Endometrial microvascular endothelial cells (primary cell): ENCODE measurements around the gene SOX6. TPM values are rescaled to one million over a fixed set of nuclear protein-coding genes. Genes with fewer than 3 reads are reported as not detected.
"Not testable (repeated sequence)": the region's sequence is repeated elsewhere in the genome, so short reads cannot be mapped to it uniquely, and the experiment has no call there.

ENCODE experiments used
- in situ Hi-C: cut with HindIII; loops from 2 replicates; pipeline ENCODE4 v1.10.0; 2017; ENCODE audit warnings: low sequenced_read_pairs, low pct_unique_long_range_greater_than_20kb; ENCODE audit errors: inconsistent ontology term
- total RNA-seq: library from RNA; depleted of rRNA; stranded (reverse); fragments of >200 nt; gene quantifications from one replicate; pipeline ENCODE4 v1.2.3, GENCODE V29; 2015; ENCODE audit errors: inconsistent ontology term

Gene SOX6
- total RNA-seq, 1 donor from 2014 or later: not detected

DNA sequence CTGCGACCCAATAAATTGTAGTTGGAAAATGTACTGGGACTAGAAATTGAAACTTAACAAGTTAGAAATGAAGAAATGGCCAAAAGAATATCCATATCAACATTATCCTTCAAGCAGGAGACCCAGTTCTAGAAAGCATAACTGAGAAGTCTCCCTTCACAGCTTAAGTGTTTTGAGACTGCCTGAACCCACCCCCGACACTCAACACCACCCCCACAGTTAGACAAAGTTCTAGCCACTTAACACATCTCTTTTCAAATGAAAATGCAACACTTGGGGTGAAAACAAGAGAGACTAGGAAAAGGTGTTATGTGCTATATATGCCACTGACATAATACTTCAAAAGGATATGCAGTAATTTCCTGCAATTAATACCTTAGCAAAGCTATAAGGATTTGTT is 184.5 kb downstream of the SOX6 start:
- in situ Hi-C loops: no loop called here

DNA sequence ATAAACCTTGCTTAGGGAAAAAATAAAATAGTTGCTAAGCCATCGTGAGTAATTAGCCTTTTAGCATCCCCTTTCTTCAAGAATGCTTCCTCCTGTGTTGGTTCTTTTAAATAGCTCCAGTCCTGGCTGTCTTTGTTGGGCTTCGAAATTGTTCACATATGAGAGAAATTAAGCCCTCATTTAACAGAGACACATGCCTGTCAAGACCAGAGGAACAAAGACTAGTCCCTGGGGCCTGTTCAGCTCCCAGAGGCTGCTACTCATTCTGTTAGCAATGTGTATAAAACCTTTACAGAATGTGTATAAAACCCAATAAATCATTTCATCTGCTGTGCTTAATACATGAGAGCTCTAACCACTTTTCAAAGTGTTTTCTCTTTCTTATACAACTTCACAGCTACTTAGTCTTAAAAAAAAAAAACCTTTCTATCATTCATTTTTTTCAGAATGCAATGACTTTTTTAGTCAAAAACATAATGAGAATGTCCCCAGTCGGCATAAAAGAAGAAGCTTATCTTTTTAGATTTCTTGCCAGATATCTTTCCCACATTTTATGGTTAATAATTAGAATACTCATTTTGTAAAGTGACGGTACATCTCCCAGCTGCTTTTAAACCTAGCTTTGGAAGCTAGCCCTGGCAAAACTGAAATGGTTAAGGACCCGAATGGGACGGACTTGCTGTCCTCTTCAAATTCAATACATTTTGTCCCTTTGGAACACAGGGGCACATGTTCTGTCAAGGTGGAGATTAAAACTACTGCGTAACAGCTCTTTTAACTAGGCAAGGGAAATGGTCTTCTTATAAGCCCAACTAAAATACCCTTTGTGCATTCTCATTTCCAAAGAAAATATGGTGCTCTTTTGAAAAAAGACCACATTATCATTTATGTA is 186.1 kb downstream of the SOX6 start:
- in situ Hi-C loops: no loop called here

DNA sequence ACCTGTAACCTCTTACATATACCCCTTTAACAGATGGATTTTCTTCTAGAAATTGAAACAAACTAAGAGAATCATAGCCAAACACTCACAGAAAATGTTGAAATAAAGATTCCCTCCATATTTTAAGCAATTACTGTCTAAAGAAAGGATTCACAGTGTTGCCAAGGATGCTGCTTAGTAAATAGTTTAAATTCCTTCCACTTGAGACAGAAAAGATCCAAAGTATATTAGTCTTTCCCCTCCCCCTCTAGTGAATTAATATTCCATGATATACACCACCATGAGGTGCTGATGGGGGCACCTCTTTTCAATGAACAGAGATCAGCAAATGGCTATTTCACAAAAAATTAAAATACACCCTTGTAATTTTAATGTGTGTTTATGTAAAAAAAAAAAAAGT is 186.8 kb downstream of the SOX6 start:
- in situ Hi-C loops: no loop called here

DNA sequence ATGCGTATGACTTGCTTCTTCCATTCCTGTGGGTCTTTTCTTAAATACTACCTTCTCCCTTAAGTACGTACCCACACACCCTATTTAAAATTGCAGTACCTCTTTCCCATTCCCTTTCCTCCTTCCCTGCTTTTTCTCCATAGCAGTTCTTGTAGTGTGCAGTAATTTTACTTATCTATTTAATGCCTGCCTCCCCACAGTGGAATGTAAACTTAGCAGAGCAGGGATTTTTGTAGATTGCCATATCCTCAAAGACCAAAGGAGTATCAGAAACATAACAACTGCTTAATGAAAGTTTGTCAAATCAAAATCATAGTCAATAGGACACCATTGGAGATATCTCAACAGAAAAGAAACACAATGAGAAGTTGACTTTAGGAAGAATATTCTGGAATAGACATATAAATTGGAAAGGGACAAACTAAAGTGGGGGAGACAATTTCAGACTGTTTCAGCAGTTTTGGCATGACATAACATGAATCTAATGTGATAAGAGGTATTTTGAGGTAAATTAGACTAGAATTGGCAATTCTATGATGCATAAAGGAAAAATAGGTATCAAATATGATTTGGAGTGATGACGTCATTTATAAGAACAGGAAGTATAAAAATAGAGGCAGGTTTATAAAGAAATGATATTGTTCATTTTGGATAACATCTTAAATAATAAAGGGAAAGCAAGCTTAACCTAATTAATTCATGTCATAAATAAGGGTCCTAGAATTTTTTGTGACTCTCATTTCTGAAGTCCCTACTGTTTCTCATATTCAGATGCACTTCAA is 188.4 kb downstream of the SOX6 start:
- in situ Hi-C loops: no loop called here

DNA sequence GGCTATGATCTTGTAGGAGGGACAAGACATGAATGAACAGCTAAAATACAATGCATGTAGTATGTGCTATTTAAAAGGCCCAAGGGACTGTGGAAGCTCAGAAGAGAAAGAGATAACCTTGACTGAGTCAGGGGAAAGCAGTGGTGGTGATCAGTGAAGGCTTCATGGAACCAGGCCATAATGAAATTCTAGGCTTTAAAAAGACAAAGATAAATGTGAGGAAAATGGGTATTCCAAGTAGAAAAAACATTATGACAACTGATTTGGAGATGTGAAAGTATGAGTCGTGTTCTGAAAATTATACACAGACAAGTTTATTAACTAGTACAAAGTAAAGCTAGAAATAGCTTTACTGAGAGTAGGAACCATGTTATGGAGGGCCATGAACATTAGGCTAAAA is 189.8 kb downstream of the SOX6 start:
- in situ Hi-C loops: no loop called here

DNA sequence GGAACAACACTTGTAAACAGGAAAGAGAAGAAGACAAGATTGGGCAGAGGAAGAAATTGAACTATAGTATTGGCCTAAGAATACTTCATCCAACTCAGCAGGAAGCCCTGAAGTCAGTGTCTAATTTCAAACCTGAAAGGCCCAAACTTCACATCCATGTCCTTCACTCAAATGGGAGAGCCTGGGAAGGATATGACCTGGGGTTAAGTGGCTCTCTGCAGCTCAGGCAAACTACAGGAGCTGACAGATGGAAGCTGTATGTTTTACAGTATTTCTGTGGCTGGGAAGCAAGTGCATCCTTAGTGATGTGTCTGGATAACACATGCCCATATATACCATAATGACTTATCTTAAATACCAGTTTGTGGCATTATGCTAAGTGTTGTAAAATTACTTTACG is 196.2 kb downstream of the SOX6 start:
- in situ Hi-C loops: no loop called here

DNA sequence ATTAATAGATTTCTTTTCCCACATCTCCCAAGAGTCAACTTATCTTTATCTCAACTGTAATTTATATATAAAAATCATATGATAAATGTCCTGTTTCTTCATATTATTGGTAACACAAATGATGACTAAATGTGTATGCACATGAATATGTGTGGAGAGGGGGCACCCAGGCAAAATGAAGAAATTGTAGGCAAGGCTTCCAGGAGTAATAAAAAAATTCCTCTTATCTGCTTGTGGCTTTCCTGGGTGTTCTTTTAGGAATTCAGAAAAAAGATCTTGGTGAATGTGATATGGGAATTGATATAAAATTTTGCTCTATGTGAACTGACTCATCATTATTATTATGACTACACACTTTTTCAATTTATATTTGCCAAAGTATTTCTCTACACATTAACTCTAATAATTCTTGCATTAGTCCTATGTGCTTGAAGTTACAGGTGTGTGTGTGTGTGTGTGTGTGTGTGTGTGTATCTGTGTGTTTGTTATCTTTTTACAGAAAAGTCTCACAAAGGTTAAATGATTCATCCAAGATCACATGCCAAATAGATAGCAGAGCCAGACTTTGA is 197.8 kb downstream of the SOX6 start:
- in situ Hi-C loops: no loop called here

DNA sequence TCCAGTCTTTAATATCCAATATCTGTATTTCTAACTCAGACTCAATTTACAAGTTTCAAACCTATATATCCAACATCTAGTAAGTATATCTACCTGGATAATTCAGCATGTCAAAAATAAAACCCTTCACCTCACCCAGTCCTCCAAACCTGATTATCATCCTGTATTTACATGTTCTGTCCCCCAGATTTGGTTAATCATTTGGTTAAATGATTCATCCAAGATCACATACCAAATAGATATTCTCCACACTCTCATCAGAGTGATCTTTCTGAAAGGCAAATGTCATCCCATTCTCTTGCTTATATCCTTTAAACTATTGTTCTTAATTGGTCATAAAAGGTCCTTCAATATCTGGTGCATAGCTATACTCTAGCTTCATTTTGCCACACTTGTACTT is 199.0 kb downstream of the SOX6 start:
- in situ Hi-C loops: no loop called here

DNA sequence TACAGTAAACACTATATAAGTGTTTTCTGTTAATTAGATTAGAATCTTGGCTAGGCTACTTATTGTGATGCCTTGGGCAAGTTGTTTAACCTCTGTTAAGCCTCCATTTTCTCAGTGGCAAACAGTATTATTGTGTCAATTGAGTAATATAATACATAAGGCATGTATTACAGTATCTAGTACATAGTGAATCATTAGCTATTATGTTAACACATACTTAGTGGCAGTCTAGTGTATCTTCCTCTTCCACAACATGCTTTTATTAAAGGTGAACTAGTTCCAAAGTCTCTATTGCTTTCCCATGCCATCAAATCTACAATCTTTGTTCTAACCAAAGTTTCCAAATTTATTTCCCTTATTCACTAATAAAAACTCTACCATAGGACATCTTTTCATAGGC is 200.9 kb downstream of the SOX6 start:
- in situ Hi-C loops: no loop called here

DNA sequence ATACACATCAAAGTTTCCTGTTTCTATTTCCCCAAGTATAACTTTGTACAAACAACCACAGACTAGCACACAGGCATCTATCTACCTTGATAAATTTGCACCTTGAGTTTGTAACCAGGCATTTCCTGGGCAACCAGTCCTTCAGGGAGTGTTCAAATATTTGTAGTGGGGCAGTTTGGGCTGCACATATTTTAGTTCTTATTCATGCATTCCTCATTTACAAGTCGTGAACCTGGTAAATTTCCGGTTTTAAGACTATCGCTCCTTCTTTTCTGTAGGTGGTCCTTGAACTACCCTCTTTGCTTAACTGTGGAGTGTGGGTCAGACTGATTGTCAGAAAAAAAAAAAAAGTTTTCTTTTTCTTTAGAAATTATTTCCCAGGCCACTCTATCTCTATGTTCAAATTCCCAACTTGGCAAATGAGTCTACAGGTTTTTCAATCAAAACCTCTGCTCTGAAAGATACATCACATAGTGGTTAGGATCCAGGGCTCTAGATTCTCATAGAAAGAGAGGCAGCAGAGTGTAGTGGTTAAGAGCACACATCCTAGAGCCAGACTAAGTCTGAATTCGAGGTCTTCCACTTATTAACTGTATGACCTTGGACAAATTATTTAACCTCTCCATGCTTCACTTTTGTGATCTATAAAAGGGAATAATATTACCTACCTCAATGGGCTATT is 201.5 kb downstream of the SOX6 start:
- in situ Hi-C loops: no loop called here

DNA sequence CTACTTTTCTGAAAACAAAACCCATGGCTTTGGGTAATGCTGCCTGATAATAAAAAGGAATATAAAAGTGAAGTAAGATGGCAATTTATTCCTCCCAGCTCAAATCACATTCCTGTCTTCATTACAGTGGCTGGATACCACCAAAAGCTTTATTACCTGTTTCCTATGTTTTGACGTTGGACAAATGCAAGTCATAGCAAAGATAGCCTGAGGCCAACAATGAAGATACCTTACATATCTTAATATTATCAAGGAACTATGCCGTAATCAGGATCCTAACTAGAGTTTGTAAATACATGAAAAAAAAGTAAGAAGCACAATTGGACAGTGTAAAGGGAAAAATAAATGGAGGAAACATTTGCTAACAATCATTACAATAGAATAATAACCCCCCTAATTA is 202.4 kb downstream of the SOX6 start:
- in situ Hi-C loops: no loop called here

DNA sequence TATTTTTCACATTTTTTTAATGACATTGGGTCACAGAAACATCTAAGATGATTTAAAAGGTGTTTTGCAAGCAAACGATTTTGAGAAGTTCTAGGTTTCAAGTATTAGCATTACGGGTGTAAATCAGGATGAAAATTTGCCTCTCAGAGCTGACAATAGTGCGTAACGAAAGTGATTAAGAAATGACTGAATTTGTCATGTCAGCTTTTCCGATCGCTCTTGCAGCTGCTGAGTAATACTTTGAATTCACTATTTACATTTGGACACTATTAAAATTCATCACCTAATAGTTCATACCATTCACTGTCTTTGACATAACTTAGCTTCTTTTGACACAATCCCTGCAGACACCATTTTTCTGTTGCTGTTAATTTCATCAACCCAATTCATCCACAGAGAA is 205.2 kb downstream of the SOX6 start:
- in situ Hi-C loops: no loop called here

DNA sequence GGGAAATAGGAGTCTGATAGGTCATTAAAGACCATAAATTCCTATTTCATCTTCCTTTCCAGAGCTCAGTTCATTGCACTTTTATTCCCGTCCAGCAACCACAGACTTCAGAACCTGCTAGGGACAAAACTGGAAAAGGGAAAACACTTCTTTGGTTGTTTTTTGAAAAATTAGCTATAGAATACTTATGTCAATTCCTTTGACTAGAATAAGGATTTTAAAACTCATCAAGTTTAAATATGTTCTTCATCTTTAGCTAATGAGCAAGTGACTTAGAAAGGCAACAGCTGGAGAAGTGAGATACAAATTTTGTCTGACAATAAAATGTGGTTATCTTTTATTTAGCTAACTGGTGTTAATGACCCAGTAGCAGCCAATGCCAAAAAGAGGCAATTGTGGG is 206.9 kb downstream of the SOX6 start:
- in situ Hi-C loops: no loop called here

DNA sequence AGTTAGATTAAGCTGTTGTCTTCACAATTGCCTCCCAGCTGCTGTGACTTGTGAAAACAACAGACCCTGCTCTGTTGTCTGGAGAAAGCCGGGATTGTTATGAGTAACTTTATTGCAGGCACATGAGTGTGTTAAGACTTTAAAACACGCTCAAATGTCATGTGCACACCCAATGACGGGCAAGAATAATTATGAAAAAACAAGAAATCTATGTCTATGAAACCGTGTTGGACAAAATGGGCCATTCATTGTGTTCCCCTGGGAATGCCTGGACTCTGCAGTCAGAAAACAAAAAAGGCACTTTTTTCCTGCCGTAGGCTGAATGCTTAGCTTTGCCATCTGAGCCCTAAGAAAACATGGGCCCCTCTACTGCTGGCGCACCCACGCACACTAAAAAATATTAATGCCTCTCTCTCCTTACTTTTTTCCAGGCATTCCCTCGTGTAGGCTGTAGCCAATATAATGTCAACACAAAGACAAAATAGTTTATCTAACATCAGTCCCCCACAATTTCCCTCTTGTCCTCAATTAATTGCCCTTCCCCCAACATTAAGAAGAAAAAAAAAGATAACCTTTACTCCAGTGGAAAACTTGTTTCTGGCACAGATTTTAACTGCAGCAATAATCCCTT is 207.9 kb downstream of the SOX6 start:
- in situ Hi-C loops: no loop called here

DNA sequence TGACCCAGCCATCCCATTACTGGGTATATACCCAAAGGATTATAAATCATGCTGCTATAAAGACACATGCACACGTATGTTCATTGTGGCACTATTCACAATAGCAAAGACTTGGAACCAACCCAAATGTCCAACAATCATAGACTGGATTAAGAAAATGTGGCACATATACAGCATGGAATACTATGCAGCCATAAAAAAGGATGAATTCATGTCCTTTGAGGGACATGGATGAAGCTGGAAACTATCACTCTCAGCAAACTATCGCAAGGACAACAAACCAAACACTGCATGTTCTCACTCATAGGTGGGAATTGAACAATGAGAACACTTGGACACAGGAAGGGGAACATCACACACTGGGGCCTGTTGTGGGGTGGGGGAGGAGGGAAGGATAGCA is 209.4 kb downstream of the SOX6 start:
- in situ Hi-C loops: not testable (repeated sequence)

DNA sequence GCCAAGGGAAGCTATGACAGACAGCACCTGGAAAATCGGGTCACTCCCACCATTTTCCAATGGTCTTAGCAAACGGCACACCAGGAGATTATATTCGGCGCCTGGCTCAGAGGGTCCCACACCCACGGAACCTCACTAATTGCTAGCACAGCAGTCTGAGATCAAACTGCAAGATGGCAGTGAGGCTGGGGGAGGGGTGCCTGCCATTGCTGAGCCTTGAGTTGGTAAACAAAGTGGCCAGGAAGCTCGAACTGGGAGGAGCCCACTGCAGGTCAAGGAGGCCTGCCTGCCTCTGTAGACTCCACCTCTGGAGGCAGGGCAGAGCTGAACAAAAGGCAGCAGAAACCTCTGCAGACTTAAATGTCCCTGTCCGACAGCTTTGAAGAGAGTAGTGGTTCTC is 214.7 kb downstream of the SOX6 start:
- in situ Hi-C loops: not testable (repeated sequence)

DNA sequence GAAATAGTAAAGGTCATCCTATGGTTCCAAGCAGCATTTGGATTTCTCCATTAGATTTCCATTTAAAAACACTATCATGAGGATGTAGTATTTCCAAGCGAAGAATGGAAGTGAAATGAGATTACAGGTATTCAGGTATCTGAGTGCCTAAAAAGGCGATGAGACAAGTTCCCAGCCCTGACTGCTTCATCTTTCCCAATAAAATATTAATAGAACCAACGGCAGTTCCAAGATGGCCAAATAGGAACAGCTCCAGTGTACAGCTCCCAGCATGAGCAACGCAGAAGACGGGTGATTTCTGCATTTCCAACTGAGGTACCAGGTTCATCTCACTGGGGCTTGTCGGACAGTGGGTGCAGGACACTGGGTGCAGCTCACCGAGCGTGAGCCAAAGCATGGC is 215.2 kb downstream of the SOX6 start:
- in situ Hi-C loops: not testable (repeated sequence)

DNA sequence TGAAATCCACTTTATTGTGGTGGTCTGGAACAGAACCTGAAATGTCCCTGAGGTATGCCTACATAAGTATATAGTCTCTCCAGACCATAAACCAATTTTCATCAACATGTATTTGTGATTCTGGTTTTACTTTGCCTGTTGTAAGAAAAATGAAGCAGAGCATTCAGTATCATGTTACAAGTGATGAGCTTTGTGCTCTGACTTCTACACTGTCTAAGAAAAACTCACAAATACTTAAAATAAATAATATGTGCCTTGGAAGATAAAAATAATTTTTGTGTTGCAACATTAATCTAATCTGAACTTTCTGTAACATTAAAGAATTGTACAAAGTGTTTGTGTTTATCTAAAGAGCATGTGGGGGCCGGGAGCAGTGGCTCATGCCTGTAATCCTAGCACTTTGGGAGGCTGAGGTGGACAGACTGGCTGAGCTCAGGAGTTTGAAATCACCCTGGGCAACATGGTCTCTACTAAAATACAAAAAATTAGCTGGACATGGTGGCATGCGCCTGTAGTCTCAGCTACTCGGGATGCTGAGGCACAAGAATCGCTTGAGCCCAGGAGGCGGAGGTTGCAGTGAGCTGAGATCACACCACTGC is 219.5 kb downstream of the SOX6 start:
- in situ Hi-C loops: no loop called here

DNA sequence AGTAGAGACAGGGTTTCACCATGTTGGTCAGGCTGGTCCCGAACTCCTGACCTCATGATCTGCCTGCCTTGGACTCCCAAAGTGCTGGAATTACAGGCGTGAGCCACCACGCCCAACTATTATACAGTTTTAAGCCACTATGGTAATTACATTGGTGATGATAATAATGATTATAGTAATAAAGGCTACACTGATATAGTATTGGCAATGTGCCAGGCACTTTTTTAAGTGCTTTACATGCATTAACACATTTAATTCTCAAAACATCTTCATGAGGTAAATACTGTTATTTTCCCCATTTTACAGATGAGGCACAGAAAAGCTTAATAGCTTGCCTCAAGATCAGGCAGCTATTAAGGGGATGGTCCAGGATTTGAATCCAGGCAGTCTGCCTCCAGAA is 222.5 kb downstream of the SOX6 start:
- in situ Hi-C loops: no loop called here
